GM21360 (cell line): ENCODE data around the gene UPK3BL2.
"Not testable (repeated sequence)": the region's sequence is repeated elsewhere in the genome, so short reads cannot be mapped to it uniquely, and the experiment has no call there.

Experiments
- ATAC-seq: cut with Tn5 transposase; IDR thresholded peaks from one replicate; pipeline ENCODE4 v1.9.1; 2021; ENCODE audit warnings: mild to moderate bottlenecking, moderate library complexity; ENCODE audit not compliant: unreplicated experiment

The UPK3BL2 gene

GRCh38 chr7:102543596-102543995, at the start of gene UPK3BL2:
Gene UPK3BL2, minus strand, starts transcription at chr7:102543696. Its CDS starts 60 bp downstream, at chr7:102543636.
- ATAC-seq, result not testable (repeated sequence)

GRCh38 chr7:102592477-102593019, 49.1 kb upstream of the UPK3BL2 start:
- ATAC-seq, result peak; percentile 43

DNA sequence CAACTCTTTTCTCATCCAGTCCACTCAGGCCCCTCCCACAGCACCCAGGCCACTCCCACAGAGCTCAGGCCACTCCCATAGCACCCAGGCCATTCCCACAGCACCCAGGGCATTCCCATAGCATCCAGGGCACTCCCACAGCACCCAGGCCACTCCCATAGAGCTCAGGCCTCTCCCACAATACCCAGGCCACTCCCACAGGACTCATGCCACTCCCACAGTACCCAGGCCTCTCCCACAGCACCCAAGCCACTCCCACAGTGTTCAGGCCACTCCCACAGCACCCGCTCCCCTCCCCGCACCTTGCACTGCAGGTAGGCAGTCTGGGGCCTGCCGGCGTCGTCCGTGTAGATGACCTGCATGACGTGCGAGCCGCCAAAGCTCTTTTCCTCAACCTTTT, 46.4 kb upstream of the UPK3BL2 start:
- ATAC-seq, result peak; percentile 52

- ATAC-seq, result not testable (repeated sequence)
These were observed 40.0 kb upstream of the UPK3BL2 start for GRCh38 chr7:102583495-102583894.

DNA sequence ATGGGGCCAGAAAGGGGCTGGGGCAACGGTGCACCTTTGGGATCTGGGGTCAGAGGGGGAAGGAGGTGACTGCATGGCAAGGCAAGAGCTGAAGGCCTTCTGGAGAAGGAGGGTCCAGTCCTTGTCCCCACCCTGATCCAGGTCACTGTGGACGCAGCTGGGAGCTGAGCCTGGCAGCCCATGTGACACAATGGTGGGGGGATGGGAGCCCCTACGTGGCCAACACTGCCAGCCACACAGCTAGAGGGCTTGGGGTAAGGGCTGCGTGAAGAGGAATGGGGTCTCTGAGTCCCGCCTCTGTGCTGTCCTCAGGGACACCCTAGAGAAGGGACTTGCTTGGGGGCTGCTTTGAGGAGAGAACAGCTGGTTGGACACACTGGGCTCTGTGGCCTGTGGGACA, 38.2 kb upstream of the UPK3BL2 start:
- not testable (repeated sequence) for ATAC-seq

GRCh38 chr7:102578486-102578885, 35.0 kb upstream of the UPK3BL2 start:
- not testable (repeated sequence) for ATAC-seq

DNA sequence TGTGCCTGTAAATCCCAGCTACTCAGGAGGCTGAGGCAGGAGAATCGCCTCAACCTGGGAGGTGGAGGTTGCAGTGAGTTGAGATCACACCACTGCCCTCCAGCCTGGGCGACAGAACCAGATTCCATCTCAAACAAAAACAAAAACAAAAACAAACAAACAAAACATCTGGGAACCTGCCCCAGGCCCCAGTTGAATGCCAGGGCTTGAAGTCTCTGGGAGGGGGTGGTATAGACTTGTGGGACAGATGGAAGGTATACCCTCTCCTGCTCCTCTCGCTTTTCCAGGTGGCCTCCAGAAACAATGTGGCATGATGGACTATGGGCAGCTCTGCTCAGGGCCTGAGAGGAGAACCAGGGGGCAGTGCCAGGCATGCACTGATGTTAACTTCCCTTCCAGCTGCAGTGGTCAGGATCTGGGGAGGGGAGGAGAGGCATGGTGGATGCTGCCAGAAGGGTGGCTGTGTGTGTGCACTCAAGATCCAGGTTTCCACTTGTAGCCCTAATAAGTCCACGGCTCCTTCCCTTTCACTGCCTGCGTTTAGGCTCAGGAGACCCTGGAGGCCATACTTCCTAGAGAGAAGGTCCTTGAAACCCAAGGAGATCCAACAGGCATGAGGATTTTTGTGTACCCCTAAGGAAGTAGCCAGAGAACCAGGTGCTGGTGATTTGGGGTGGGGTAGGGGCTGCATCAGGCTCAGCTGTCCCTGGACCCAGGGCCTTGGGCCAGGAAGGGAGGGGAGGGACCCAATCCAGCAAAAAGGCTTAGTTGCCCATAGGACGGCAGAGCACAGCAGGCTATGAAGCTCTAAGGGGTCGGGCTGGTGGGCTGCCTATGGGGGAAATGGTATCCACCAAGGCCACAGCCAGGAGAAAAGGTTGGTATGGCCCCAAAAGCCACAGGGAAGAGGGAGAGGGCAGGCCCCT, 34.1 kb upstream of the UPK3BL2 start:
- not testable (repeated sequence) for ATAC-seq

GRCh38 chr7:102576363-102576762, 32.9 kb upstream of the UPK3BL2 start:
- ATAC-seq, result not testable (repeated sequence)

DNA sequence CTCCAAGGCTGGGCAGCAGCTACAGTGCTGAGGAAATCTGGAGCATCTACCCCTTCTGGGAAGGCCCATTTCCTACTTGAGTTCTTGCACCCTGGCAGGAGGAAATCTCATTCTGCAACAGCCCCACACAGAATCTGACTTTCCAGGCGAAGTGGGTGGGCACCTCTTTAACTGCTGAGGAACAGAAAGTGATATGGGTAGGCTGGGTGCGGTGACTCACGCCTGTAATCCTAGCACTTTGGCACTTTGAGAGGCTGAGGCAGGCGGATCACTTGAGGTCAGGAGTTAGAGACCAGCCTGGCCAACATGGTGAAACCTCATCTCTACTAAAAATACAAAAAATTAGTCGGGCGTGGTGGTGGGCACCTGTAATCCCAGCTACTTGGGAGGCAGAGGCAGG, 31.1 kb upstream of the UPK3BL2 start:
- not testable (repeated sequence) for ATAC-seq

GRCh38 chr7:102572261-102573239, 29.1 kb upstream of the UPK3BL2 start, which contains the start of gene POLR2J3:
Gene POLR2J3, minus strand, starts transcription at chr7:102572583. Its CDS starts 62 bp downstream, at chr7:102572521.
- peak; percentile 92 for ATAC-seq

DNA sequence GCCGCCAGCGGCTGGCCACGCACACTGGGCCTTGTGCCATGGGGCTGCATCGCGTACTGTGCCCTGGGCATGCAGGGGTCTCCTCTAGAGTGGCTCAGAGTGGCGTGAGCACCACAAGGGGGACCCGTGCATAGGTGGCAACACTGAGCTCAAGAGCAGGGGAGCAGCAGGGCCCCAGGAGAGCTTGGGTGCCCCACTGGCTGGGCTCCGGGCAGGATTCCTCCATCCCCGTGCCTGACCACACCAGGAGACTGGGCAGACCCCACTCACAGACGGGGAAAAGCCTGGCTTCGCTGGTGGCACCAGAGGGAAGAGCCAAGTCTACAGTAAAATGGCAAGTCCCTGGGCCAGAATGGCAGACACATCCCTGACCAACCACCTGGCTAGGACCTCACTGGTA, 25.1 kb upstream of the UPK3BL2 start:
- not testable (repeated sequence) for ATAC-seq

DNA sequence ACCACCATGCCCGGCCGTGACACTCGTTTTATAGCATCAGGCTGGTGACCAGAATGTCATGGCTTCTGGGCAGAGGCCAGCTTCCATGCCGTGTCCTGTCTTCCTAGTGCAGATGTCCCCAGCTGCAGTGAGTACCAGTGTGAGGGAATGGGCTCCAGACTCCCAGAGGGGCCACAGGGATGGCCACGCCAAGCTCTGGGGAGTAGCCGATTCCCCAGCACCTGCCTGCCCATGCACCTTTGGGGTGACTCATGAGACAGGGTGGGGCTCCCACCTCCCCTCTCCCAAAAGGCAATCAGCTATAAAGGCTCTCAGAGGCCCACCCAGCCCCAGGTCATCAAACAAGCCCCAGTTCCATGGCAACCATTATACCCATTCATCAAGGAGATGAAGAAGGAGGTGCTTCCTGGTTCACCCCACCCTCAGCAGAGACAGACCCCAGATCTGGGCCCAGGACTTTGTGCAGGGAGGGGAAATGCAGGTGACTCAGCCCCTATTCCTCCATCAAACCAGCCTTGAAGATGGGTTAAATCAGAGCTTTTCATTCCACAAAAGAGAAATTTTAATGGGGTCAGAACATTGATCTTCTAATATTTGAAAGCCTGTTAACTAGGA, 7.4 kb upstream of the UPK3BL2 start, which contains the start of gene SPDYE2:
Gene SPDYE2 (plus strand): TSS at position 419 of the 615 bp plus-strand sequence. CDS start 2,030 bp downstream, outside the sequence.
- not testable (repeated sequence) for ATAC-seq

DNA sequence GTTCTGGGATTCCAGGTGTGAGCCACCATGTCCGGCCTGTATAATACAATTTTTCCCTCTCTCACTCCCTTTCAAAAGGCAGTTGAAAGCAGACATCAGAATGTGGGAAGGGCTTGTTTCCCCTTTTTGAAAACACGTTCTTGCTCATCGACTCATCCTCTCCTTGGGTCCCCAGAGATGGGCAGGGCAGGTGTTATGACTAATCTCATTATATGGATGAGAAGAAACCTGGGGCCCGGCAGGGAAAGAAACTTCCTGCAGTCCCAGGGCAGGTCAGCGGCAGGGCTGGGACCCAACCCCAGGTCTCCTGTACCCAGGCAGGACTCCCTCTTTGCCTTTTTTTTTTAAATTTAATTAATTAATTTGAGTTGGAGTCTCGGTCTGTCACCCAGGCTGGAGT, 2.9 kb upstream of the UPK3BL2 start:
- peak; percentile 74 for ATAC-seq

DNA sequence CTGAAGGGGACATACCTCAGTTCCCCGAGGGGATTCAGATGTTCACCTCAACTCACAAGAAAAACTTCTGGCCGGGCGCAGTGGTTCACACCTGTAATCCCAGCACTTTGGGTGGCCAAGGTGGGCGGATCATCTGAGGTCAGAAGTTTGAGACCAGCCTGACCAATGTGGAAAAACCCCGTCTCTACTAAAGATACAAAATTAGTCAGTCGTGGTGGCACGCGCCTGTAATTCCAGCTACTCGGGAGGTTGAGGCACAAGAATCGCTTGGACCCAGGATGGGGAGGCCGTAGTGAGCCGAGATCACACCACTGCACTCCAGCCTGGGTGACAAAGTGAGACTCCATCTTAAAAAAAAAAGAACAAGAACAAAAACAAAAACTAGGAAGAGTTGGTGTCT, 1.8 kb upstream of the UPK3BL2 start:
- not testable (repeated sequence) for ATAC-seq

GRCh38 chr7:102544372-102544771, 876 bp upstream of the UPK3BL2 start:
- not testable (repeated sequence) for ATAC-seq

DNA sequence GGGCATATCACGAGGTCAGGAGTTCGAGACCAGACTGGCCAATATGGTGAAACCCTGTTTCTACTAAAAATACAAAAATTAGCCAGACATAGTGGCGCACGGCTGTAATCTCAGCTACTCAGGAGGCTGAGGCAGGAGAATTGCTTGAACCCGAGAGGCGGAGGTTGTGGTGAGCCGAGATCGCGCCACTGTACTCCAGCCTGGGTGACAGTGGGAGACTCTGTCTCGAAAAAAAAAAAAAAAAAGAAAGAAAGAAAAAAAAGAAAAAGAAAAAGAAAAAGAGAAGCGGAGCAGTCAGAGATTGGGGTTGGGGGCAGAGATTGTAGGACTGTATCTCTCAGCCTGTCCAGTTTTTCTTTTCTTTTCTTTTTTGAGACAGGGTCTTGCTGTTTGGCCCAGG, 725 bp downstream of the UPK3BL2 start:
- ATAC-seq, result not testable (repeated sequence)

DNA sequence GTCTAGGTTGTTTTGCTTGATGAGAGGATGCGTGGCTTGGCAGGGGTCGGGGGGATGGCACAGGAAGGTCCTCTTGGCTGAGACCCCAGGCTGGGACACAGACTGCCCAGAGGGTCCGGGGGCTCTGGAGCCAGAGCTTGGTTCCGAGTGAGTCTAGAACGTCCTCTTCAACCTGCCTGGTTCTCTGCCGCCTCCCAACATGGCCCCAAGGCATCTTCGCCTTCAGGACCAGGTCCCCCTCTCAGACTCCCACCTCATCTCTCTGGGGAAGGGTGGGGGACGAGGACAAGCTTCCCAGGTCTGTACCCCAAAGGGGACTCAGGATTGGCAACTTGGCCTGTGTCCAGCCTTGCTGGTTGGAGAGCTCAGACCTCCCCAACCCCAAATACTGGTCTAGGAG, 1.4 kb downstream of the UPK3BL2 start:
- ATAC-seq, result not testable (repeated sequence)

DNA sequence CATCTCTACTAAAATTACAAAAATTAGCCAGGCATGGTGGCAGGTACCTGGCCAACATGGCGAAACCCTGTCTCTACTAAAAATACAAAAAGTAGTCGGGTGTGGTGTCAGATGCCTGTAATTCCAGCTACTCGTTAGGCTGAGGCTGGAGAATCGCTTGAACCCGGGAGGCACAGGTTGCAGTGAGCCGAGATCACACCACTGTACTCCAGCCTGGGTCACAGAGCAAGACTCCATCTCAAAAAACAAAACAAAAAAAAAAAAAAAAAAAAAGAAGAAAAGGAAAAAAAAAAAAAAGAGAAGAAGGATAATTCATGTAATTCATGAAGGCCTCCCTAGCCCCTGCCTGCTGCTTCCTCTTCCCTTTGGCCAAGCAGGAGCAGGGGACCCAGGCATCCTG, 2.9 kb downstream of the UPK3BL2 start:
- not testable (repeated sequence) for ATAC-seq

DNA sequence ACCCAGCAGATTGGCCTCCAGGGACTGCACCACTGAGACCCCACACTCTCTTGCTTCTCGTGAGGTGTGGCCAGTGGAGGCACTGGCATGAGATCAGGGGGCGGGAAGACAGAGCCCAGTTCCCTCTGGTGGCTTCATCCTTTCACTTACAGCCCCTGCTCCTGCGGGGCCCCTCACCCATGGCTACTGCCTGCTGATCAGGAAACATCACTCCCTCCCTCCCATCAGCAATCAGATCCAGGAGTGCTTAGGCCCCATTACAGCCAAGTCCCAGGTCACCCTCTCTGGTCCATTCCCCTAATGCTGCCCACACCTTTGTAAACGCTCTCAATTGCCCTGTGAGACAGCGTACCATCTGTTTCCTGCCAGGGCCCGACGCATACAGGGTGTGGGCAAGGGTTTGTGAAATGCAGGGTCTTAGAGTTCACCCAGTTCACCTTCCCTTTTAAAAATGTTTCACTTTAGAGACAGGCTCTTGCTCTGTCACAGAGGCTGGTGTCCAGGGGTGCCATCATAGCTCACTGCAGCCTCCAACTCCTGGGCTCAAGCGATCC, 8.4 kb downstream of the UPK3BL2 start:
- not testable (repeated sequence) for ATAC-seq

GRCh38 chr7:102532127-102532526, 11.4 kb downstream of the UPK3BL2 start:
- not testable (repeated sequence) for ATAC-seq
